ENCODE data around the gene IFFO2.
A peak's percentile ranks its signal among the peaks of the same experiment; 100 is the strongest.
"Not testable (repeated sequence)": the region's sequence is repeated elsewhere in the genome, so short reads cannot be mapped to it uniquely, and the experiment has no call there.

Gene IFFO2

GRCh38 chr1:18900303-18900841 lies 56.1 kb downstream of the IFFO2 start:
- DNase-seq, result peak in 13 of 51 donors; percentile 10 to 39 (median 16)

- no peak for DNase-seq
Observed at GRCh38 chr1:18899363-18900049, 57.0 kb downstream of the IFFO2 start.

GRCh38 chr1:18898567-18898966 lies 57.9 kb downstream of the IFFO2 start:
- no peak for DNase-seq

GRCh38 chr1:18895317-18895716 lies 61.2 kb downstream of the IFFO2 start:
- DNase-seq, result no peak

GRCh38 chr1:18893120-18893519 lies 63.4 kb downstream of the IFFO2 start:
- DNase-seq, result no peak

- DNase-seq, result not testable (repeated sequence)
Observed at GRCh38 chr1:18891858-18892257, 64.6 kb downstream of the IFFO2 start.

GRCh38 chr1:18891426-18891780 lies 65.1 kb downstream of the IFFO2 start:
- no peak for DNase-seq

- DNase-seq, result peak in 32 of 51 donors; percentile 4 to 84 (median 42)
Observed at GRCh38 chr1:18890706-18891425, 65.6 kb downstream of the IFFO2 start.

- peak in 5 of 51 donors; percentile 8 to 29 (median 13) for DNase-seq
Observed at GRCh38 chr1:18886003-18886335, 70.5 kb downstream of the IFFO2 start.

GRCh38 chr1:18885311-18886002 lies 71.0 kb downstream of the IFFO2 start:
- no peak for DNase-seq

GRCh38 chr1:18884727-18885126 lies 71.7 kb downstream of the IFFO2 start:
- DNase-seq, result no peak

GRCh38 chr1:18884419-18884717 lies 72.1 kb downstream of the IFFO2 start:
- no peak for DNase-seq

- peak in 49 of 51 donors; percentile 10 to 85 (median 54) for DNase-seq
Observed at GRCh38 chr1:18883636-18884418, 72.6 kb downstream of the IFFO2 start.

- no peak for DNase-seq
Observed at GRCh38 chr1:18883079-18883478, 73.4 kb downstream of the IFFO2 start.

- peak in 8 of 51 donors; percentile 7 to 64 (median 20) for DNase-seq
Observed at GRCh38 chr1:18882486-18882885, 74.0 kb downstream of the IFFO2 start.

GRCh38 chr1:18881642-18882431 lies 74.6 kb downstream of the IFFO2 start:
- no peak for DNase-seq

GRCh38 chr1:18881164-18881563 lies 75.3 kb downstream of the IFFO2 start:
- DNase-seq, result no peak

GRCh38 chr1:18880585-18880984 lies 75.9 kb downstream of the IFFO2 start:
- no peak for DNase-seq

GRCh38 chr1:18879791-18880309 lies 76.6 kb downstream of the IFFO2 start:
- DNase-seq, result no peak

GRCh38 chr1:18879215-18879790 lies 77.2 kb downstream of the IFFO2 start:
- DNase-seq, result no peak
